GM12878 (cell line): Measurements from ENCODE around the gene MFAP2. TPM values are rescaled to one million over a fixed set of nuclear protein-coding genes. Genes with fewer than 3 reads are reported as not detected.

Experiments
- ATAC-seq: fragments of 200-7000 bp; cut with Tn5 transposase; 3 replicates; pipeline ENCODE4 v1.9.1; 2020; ENCODE audit warnings: mild to moderate bottlenecking, moderate library complexity
- BruUV-seq: library from RNA; stranded (reverse); fragments of 400-500 nt; replicated peaks from 2 replicates; lab custom pipeline; 2021; lab: Mats Ljungman, UMichigan
- CTCF ChIA-PET: fragments of 300-600 bp; sonication (Branson Sonifier 250); formaldehyde crosslinking; extraction: SDS; loops from one replicate; lab custom pipeline; 2021; ENCODE audit warnings: inconsistent platforms; lab: Yijun Ruan, JAX
- POLR2A ChIA-PET: fragments of 350-600 bp; formaldehyde crosslinking; extraction: SDS; loops from one replicate; lab custom pipeline; 2021; ENCODE audit warnings: inconsistent platforms; lab: Charles Lee
- RAD21 ChIA-PET: fragments of 300-600 bp; sonication (Branson Sonifier 250); formaldehyde crosslinking; loops from one replicate; lab custom pipeline; 2023; ENCODE audit warnings: antibody characterized with exemption; ENCODE audit not compliant: unreplicated experiment; lab: Charles Lee
- SMC1A ChIA-PET: fragments of 300-600 bp; sonication (Branson Sonifier 250); formaldehyde crosslinking; loops from one replicate; lab custom pipeline; 2023; ENCODE audit not compliant: unreplicated experiment, uncharacterized antibody; lab: Charles Lee
- DNase-seq: peaks from one replicate; pipeline ENCODE4 v3.0.0-alpha.2; 2011; ENCODE audit warnings: low read depth, low spot score
- FAIRE-seq: peaks from 3 replicates; lab custom pipeline; 2011; peaks lifted over from hg19 to GRCh38; lab: Jason Lieb, UNC
- H2AFZ ChIP-seq: 2 replicates; pipeline ENCODE4 v1.6.0; 2011; ENCODE audit warnings: low read depth, low read length, control low read depth; ENCODE audit not compliant: control insufficient read depth
- H3K27ac ChIP-seq: 2 replicates; pipeline ENCODE4 v1.5.1; 2011; ENCODE audit warnings: control low read depth; ENCODE audit not compliant: control insufficient read depth, insufficient read depth
- H3K27me3 ChIP-seq, 2 experiments: replicated peaks in 1 of 2; 2 replicates each; pipeline versions ENCODE4 v1.6.0 to v1.6.1; 2011; ENCODE audit warnings: low read length in 1 of 2; ENCODE audit not compliant: control insufficient read depth in 2 of 2, insufficient read depth in 2 of 2
- H3K36me3 ChIP-seq, 2 experiments: 2 replicates each; pipeline ENCODE4 v1.5.1; 2011; ENCODE audit warnings: low read length in 1 of 2; ENCODE audit not compliant: control insufficient read depth in 2 of 2, insufficient read depth in 2 of 2
- H3K4me1 ChIP-seq: 2 replicates; pipeline ENCODE4 v1.6.1; 2011; ENCODE audit warnings: mild to moderate bottlenecking, low read length, moderate library complexity, mixed read lengths; ENCODE audit not compliant: control insufficient read depth, insufficient read depth
- H3K4me2 ChIP-seq: 2 replicates; pipeline ENCODE4 v1.6.0; 2011; ENCODE audit warnings: control low read depth; ENCODE audit not compliant: control insufficient read depth, insufficient read depth
- H3K4me3 ChIP-seq: fragments of 200-600 bp; sonication (generic); 2 replicates; pipeline ENCODE4 v1.5.1; 2016
- H3K79me2 ChIP-seq: 2 replicates; pipeline ENCODE4 v1.6.0; 2011; ENCODE audit warnings: low read length; ENCODE audit not compliant: control insufficient read depth, insufficient read depth
- H3K9ac ChIP-seq: 2 replicates; pipeline ENCODE4 v1.8.0; 2011; ENCODE audit warnings: low read length, control low read depth, mixed read lengths; ENCODE audit not compliant: control insufficient read depth, insufficient read depth
- H3K9me3 ChIP-seq: replicated peaks from 3 replicates; pipeline ENCODE4 v1.5.1; 2011; ENCODE audit warnings: mild to moderate bottlenecking, low read length; ENCODE audit not compliant: control insufficient read depth, insufficient read depth
- H4K20me1 ChIP-seq: 2 replicates; pipeline ENCODE4 v1.6.0; 2011; ENCODE audit not compliant: control insufficient read depth, insufficient read depth
- ATF7 ChIP-seq: fragments of 450-650 bp; IDR thresholded peaks from 2 replicates; pipeline ENCODE4 v1.6.1; 2016; ENCODE audit warnings: low read depth, mild to moderate bottlenecking
- BHLHE40 ChIP-seq, 2 experiments: fragments of 450-650 bp in 1 of 2; IDR thresholded peaks; 2 replicates each; pipeline ENCODE4 v1.6.1; 2011 to 2017; ENCODE audit warnings: low read depth in 2 of 2, borderline replicate concordance in 1 of 2, improper control_type of control experiment in 1 of 2, low read length in 1 of 2, mild to moderate bottlenecking in 1 of 2
- CUX1 ChIP-seq: IDR thresholded peaks from 2 replicates; pipeline ENCODE4 v1.6.1; 2012; ENCODE audit warnings: improper control_type of control experiment, low read depth, low read length; ENCODE audit not compliant: insufficient replicate concordance
- ESRRA ChIP-seq: IDR thresholded peaks from 2 replicates; pipeline ENCODE4 v1.6.1; 2012; ENCODE audit warnings: mild to moderate bottlenecking, low read length, improper control_type of control experiment
- HDAC6 ChIP-seq: fragments of 200-600 bp; sonication (generic); IDR thresholded peaks from one replicate; pipeline ENCODE4 v1.8.0; 2017; ENCODE audit warnings: antibody characterized with exemption; ENCODE audit not compliant: unreplicated experiment
- JUNB ChIP-seq: IDR thresholded peaks from 2 replicates; pipeline ENCODE4 v1.6.1; 2016; ENCODE audit warnings: antibody characterized with exemption, mild to moderate bottlenecking
- PAX5 ChIP-seq: IDR thresholded peaks from 2 replicates; pipeline ENCODE4 v1.6.1; 2011; ENCODE audit warnings: low read depth, low read length, borderline replicate concordance
- RAD51 ChIP-seq: fragments of 450-650 bp; IDR thresholded peaks from 2 replicates; pipeline ENCODE4 v1.6.1; 2016; ENCODE audit warnings: moderate library complexity, mild to moderate bottlenecking, inconsistent platforms
- RUNX3 ChIP-seq: IDR thresholded peaks from 2 replicates; pipeline ENCODE4 v1.6.1; 2012; ENCODE audit warnings: low read length, inconsistent platforms
- ZNF622 ChIP-seq: fragments of 450-650 bp; IDR thresholded peaks from 2 replicates; pipeline ENCODE4 v1.6.1; 2017; ENCODE audit warnings: mild to moderate bottlenecking, inconsistent platforms
- WGBS: methylation state at CpG from one replicate; pipeline ENCODE4 v1.1.6; 2016; ENCODE audit warnings: low lambda C conversion rate; ENCODE audit not compliant: insufficient replicate concordance, insufficient coverage; ENCODE audit errors: missing lambda C conversion rate; 5-methylcytosine and 5-hydroxymethylcytosine counted together
- in situ Hi-C: fragments of 300-500 bp; cut with MboI; formaldehyde crosslinking; loops from 9 replicates; pipeline ENCODE4 v1.14.3; 2018; ENCODE audit warnings: mixed read lengths
- intact Hi-C: fragments of 100-400 bp; cut with micrococcal nuclease; formaldehyde crosslinking; loops from one replicate; pipeline ENCODE4 v1.14.2; 2022; ENCODE audit not compliant: unreplicated experiment
- polyA plus RNA-seq, 11 experiments: library from polyadenylated mRNA; depleted of rRNA in 4 of 11; unstranded in 6 of 11; stranded (reverse) in 5 of 11; fragments of >200 nt; fragmentation: Nextera tagmentation in 4 of 11; fragmentation: Illumina TruSeq in 1 of 11; extraction: Ambion mirVana in 4 of 11; extraction: Trizol in 1 of 11; gene quantifications; 1 replicate in 1 of 11; 2 replicates in 10 of 11; pipeline versions ENCODE4 v1.2.1 to v1.2.3, GENCODE V29; 2011 to 2016; ENCODE audit warnings: inconsistent platforms in 2 of 11, missing spikeins in 2 of 11, low read depth in 1 of 11
- total RNA-seq, 4 experiments: library from RNA; depleted of rRNA in 3 of 4; stranded (reverse); fragments of >200 nt in 3 of 4; fragmentation: Illumina TruSeq in 1 of 4; extraction: Trizol in 1 of 4; gene quantifications; 2 replicates each; pipeline versions ENCODE4 v1.2.1 to v1.2.3, GENCODE V29; 2013 to 2021

MFAP2 gene
- total and polyA plus RNA-seq, 10 of the 15 experiments (the other 5 are each of a cell fraction or from before 2014, with no cell fraction given): 0.16 TPM; not detected in 9

DNA sequence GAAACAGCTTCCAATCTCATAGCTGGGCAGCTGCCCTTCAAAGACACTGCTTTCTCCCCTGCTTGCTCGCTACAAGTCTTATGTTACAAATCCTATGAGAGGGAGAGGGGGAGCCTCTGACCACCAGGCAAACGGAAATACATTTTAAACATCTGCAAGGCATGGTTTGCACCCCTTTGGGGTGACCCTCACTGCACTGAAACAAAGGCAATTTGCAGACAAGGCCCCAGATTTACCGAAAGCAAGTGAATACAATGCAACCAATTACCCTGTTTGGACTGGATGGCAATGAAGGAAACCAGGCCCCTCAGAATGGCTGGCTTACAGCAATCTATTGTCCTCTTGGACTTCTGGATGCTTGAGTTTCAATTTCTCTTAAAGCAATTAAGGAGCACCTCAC, 43.2 kb upstream of the MFAP2 start:
- 95% methylated on average over 3 of the region's 3 CpGs for WGBS
- intact Hi-C loops: no loop called here
- no peak for FAIRE-seq
- SMC1A ChIA-PET: interaction anchor here (0.9 to 2.0 kb wide), 5 partner anchors 10 to 37 kb away, joined by 3 to 8 read pairs (median 5); no protein-coding TSS in a partner anchor
- H3K27me3 ChIP-seq: no peaks in the 10 kb centered on the region
- peaks cover 26 to 51% of the 10 kb centered on the region in 2 experiments for H3K36me3 ChIP-seq
- in situ Hi-C loops: no loop called here
- H3K4me2 ChIP-seq: no peak overlapping the region
- no peak for ATAC-seq
- H2AFZ ChIP-seq: no peak overlapping the region
- no peaks in the 10 kb centered on the region for H4K20me1 ChIP-seq
- TF ChIP-seq ZNF622 (no peak), JUNB (no peak), ATF7 (no peak)
- CTCF ChIA-PET: interaction anchor here (1.0 to 1.7 kb wide), 3 partner anchors 23 to 403 kb away, joined by 4 to 9 read pairs (median 6); no protein-coding TSS in a partner anchor
- H3K9me3 ChIP-seq: no peaks in the 10 kb centered on the region
- H3K4me3 ChIP-seq: no peak overlapping the region
- peak overlapping the region; percentile 6; the same call in 1 of the 2 replicates for H3K27ac ChIP-seq
- peaks cover 30% of the 10 kb centered on the region for H3K4me1 ChIP-seq
- DNase-seq: no peak
- RAD21 ChIA-PET: no interaction called here
- POLR2A ChIA-PET: no interaction called here
- no peak overlapping the region for H3K9ac ChIP-seq
- H3K79me2 ChIP-seq: no peaks in the 10 kb centered on the region
- no TSS peak for BruUV-seq

GRCh38 chr1:17023102-17023501, 42.7 kb upstream of the MFAP2 start:
- WGBS: 12% methylated on average over 4 of the region's 4 CpGs
- no peak overlapping the region for H2AFZ ChIP-seq
- intact Hi-C loops: no loop called here
- peak; percentile 49 for DNase-seq
- no peak overlapping the region for H3K4me3 ChIP-seq
- BruUV-seq: no TSS peak
- ChIA-PET CTCF (interaction anchor here (1.2 to 1.7 kb wide), 3 partner anchors 17 to 62 kb away, joined by 5 to 9 read pairs (median 6); no protein-coding TSS in a partner anchor), RAD21 (no interaction called here), POLR2A (no interaction called here), SMC1A (interaction anchor here (0.9 to 2.0 kb wide), 6 partner anchors 9 to 38 kb away, joined by 3 to 8 read pairs (median 5); no protein-coding TSS in a partner anchor)
- H3K79me2 ChIP-seq: no peaks in the 10 kb centered on the region
- no peak for ATAC-seq
- in situ Hi-C loops: no loop called here
- H3K36me3 ChIP-seq: peaks cover 27 to 52% of the 10 kb centered on the region in 2 experiments
- peaks cover 34% of the 10 kb centered on the region for H3K4me1 ChIP-seq
- H3K27me3 ChIP-seq: no peaks in the 10 kb centered on the region
- no peaks in the 10 kb centered on the region for H4K20me1 ChIP-seq
- no peak for FAIRE-seq
- H3K9me3 ChIP-seq: no peaks in the 10 kb centered on the region
- peak overlapping the region; percentile 38 for H3K27ac ChIP-seq
- H3K9ac ChIP-seq: no peak overlapping the region
- H3K4me2 ChIP-seq: no peak overlapping the region
- TF ChIP-seq BHLHE40 (IDR thresholded peaks at IDR 0.05; ENCODE audit: borderline replicate concordance in 1 of 2, low read depth in 2 of 2, low read length in 1 of 2): peak in 1 of 2 experiments; percentile 15; a peak in 1 of 4 replicates
- no peak for TF ChIP-seq ESRRA
- peak; percentile 55 for TF ChIP-seq CUX1
- TF ChIP-seq RAD51: peak; percentile 86
- TF ChIP-seq PAX5: 0 out of 2 replicates have a peak, but pooled peaks have one; percentile 41
- peak; percentile 49 for TF ChIP-seq RUNX3
- TF ChIP-seq HDAC6: no peak
